GM12874 (cell line): ENCODE results near the gene COMMD9.

Experiments used
- TF ChIP-seq, protein P1 (sequence below): IDR thresholded peaks from 2 replicates; pipeline ENCODE4 v1.5.1; 2011; ENCODE audit warnings: low read depth, mild to moderate bottlenecking, control low read depth, low read length, moderate library complexity; ENCODE audit not compliant: insufficient read depth

Gene COMMD9

GRCh38 chr11:36288442-36289225, 590 bp downstream of the COMMD9 start:
- TF ChIP-seq, protein P1, sequence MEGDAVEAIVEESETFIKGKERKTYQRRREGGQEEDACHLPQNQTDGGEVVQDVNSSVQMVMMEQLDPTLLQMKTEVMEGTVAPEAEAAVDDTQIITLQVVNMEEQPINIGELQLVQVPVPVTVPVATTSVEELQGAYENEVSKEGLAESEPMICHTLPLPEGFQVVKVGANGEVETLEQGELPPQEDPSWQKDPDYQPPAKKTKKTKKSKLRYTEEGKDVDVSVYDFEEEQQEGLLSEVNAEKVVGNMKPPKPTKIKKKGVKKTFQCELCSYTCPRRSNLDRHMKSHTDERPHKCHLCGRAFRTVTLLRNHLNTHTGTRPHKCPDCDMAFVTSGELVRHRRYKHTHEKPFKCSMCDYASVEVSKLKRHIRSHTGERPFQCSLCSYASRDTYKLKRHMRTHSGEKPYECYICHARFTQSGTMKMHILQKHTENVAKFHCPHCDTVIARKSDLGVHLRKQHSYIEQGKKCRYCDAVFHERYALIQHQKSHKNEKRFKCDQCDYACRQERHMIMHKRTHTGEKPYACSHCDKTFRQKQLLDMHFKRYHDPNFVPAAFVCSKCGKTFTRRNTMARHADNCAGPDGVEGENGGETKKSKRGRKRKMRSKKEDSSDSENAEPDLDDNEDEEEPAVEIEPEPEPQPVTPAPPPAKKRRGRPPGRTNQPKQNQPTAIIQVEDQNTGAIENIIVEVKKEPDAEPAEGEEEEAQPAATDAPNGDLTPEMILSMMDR, result no peak

GRCh38 chr11:36282926-36283325, 6.3 kb downstream of the COMMD9 start:
- TF ChIP-seq, protein P1, result no peak

DNA sequence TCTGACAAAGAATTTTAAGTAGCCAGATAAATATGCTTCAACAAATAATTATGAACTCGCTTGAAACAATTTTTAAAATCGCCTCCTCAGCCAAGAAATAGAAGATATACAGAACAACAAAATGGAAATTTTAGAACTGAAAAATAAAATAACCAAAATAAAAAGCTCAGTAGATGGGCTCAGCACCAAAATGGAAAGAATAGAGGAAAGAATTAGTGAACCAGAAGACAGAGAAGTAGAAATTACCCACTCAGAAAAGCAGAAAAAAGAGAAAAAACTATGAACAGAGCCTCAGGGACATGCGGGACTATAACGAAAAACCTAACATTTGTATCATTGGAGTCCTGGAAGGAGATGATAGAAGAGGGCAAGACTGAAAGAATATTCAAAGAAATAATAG, 7.4 kb downstream of the COMMD9 start:
- TF ChIP-seq, protein P1, result no peak

DNA sequence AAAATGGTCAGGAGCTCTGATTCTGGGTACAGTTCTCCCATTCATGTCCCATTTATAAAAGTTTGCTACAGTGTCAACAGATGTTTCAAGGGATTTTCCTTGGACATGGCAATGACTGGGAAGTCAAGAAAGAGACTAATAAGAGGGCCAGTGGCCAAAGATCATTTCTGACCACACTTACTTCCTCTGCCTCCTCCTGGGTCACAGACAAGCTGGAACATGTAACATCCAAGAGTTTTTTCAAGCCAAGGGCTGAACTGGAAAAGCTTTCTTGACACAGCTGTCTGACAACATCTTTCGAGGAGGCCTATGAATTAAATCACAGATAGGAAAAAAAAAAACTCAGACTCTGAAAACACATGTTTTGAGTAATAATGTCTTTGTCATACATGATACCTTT, 8.7 kb downstream of the COMMD9 start:
- TF ChIP-seq, protein P1, result no peak

- TF ChIP-seq, protein P1, result no peak
These were observed 10.5 kb downstream of the COMMD9 start for GRCh38 chr11:36278531-36279282.

DNA sequence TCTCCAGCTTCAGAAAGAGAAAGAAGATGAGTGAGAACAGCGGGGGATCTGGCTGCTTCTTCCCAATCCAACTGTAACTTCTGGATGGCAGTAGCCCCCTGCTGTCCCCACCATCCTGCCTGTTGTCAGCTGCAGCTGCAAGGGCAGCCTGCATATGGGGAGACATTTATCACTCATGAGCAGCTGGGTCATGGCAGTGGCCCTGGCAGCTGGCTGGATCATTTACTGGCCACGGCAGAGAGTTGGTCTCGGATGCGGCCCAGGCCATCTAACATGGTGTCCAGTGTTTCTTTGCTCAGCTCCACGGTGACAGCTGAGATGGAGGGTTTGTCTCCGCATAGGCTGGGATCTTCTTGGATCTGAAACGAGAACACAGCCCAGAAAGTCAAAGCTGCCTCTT, 14.8 kb downstream of the COMMD9 start:
- TF ChIP-seq, protein P1, result no peak

DNA sequence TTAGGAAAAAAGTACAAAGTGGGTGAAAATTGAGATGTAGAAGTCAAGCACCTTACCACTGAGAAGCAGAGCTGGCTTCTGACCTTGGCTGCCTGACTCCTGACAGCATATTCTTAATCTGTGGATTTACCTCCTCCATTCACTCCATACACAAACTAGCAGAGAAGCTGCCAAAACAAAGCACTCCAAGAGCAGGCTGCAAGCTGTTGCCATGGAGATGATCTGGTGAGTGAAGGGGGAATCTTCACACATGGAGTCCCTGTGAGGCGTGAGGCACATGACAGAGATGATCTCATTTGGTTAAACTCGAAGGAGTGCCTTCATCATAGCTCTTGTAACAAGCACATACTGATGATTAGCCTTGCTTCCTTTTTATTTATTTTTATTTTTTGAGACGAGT, 16.1 kb downstream of the COMMD9 start:
- TF ChIP-seq, protein P1, result no peak
